Measurements from ENCODE around the gene SNAPIN. TPM values are rescaled to one million over a fixed set of nuclear protein-coding genes. Genes with fewer than 3 reads are reported as not detected.
"Not testable (repeated sequence)": the region's sequence is repeated elsewhere in the genome, so short reads cannot be mapped to it uniquely, and the experiment has no call there.

The SNAPIN gene
- total RNA-seq, 1 donor: 46.0 TPM

DNA sequence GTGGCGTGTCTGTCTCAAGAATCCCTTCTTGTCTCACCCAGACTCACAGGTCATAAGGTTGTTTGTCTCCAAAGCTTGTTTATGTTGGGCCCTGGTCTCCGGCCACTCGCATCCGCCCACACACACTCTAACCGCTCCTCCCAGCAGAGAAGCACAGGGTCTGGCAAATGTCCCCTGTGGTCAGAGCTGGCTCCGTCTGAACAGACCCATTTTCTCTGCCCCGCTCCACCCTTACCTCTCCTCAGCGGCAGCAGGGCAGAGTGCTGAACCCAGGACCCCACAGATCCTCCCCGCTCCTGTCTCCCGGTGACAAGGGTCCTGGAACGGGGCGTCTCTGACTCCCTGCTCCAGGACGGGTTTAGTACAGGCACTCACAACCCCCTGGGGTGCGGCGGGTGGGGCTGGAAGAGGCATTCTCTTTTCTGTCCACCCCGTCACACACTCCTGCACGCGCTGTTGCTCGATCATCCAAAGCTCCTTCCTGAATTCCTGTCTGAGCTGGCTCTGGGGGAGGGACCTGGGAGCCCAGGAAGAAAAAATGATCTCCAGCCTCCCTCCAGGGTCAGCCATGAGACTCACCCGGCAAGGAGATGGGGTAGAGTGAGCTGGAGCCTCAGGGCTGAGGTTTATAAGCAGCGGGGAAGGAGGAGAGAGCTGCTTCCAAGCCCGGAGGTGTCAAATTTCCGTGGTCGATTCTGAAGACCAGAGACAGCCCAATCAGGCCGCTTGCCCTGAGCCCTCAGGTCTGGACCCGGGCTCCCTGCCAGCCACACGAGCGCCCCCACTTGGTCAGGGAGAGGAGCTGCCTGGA lies 31.4 kb upstream of the SNAPIN start, which contains the start of gene S100A13:
S100A13 (minus strand) TSS at position 602 of the 811 bp plus-strand sequence. CDS start 1,033 bp downstream, outside the sequence.
- peak in 2 of 3 donors; percentile 44 to 62 for DNase-seq (ENCODE audit: low read depth in 2 of 3, low spot score in 2 of 3)

DNA sequence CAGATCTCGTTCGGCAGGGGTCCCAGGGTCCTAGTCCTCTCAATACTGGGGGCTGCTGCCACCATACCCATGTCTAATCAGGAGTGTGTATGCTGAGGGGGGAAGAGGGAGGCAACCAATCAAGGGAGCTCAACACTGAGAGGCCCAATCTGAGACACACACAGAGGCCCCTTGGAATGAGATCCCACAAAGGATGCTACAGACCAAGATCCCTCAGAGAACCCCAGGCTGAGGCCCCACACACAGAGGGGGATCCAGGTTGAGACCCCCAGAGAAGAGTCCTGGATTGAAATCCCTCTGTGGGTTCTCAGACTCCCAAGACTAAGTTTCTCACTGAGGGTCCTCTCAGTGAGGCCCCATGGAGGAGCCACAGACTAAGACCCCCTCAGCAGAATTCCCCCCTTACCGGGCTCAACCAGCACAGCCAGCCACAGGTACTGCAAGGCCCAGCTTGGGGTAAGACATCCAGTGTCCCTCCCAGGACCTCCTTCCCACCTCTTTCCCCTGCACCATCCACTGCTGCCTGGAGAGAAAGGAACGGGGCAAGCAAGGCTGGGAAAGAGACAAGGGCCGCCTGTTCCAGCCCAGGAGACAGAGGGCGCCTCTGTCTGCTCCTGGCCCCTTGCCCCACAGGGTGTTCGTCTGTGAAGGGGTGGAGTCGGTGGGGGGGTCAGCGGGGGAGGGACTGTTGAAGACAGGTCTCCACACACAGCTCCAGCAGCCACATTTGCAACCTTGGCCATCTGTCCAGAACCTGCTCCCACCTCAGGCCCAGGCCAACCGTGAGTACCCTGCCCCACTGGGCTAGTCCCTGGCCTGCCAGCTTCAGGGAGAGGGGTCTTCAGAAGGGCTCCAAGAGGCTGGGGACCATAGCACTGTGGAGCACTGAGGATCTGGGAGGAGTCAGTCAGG lies 30.5 kb upstream of the SNAPIN start, which contains the start of gene S100A1:
S100A1 (plus strand) TSS at position 720 of the 912 bp plus-strand sequence. CDS start 2,088 bp downstream, outside the sequence.
- no peak for DNase-seq (ENCODE audit: low read depth in 2 of 3, low spot score in 2 of 3)

GRCh38 chr1:153628638-153629342 lies 29.7 kb upstream of the SNAPIN start:
- DNase-seq (ENCODE audit: low read depth in 2 of 3, low spot score in 2 of 3): no peak

DNA sequence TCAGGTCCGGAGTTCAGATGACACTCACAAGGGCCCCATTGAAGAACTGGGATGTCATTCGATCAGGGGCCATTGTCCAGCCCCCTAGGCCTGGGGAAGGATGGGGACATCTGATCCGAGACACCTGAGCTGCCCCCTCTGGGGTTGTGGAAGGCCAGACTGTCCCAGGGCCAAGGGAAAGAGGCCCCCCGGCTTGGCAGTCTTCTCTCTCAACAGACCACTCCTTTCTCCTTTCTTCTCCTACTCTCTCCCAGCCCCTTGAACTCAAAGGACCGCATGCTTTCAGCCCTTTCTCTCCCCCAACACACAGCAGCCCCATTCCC lies 29.2 kb upstream of the SNAPIN start:
- DNase-seq (ENCODE audit: low read depth in 2 of 3, low spot score in 2 of 3): no peak

DNA sequence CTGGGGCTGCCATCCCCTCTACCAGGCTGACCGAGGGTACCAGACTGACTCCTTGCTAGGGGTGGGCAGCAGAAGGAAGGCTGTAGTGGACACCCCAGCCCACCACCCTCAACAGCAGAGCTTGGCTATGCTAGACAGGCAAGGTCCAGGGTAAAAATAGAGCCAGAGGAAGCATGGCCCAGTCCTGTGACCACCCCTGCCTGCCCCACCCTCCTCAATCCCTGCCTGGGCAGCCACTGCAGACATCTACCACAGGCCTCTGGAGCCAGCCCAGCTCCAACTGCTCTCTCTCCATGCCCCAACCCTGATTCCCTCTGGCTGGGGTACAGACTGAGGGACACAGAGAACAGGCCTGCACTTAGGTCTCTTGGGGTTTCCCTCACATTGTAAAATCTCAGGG lies 28.5 kb upstream of the SNAPIN start:
- no peak for DNase-seq (ENCODE audit: low read depth in 2 of 3, low spot score in 2 of 3)

- no peak for DNase-seq (ENCODE audit: low read depth in 2 of 3, low spot score in 2 of 3)
These were observed 28.1 kb upstream of the SNAPIN start for GRCh38 chr1:153630384-153630783.

GRCh38 chr1:153631047-153632022 lies 27.2 kb upstream of the SNAPIN start:
- no peak for DNase-seq (ENCODE audit: low read depth in 2 of 3, low spot score in 2 of 3)

- DNase-seq (ENCODE audit: low read depth in 2 of 3, low spot score in 2 of 3): no peak
These were observed 25.2 kb upstream of the SNAPIN start for GRCh38 chr1:153633161-153633753.

DNA sequence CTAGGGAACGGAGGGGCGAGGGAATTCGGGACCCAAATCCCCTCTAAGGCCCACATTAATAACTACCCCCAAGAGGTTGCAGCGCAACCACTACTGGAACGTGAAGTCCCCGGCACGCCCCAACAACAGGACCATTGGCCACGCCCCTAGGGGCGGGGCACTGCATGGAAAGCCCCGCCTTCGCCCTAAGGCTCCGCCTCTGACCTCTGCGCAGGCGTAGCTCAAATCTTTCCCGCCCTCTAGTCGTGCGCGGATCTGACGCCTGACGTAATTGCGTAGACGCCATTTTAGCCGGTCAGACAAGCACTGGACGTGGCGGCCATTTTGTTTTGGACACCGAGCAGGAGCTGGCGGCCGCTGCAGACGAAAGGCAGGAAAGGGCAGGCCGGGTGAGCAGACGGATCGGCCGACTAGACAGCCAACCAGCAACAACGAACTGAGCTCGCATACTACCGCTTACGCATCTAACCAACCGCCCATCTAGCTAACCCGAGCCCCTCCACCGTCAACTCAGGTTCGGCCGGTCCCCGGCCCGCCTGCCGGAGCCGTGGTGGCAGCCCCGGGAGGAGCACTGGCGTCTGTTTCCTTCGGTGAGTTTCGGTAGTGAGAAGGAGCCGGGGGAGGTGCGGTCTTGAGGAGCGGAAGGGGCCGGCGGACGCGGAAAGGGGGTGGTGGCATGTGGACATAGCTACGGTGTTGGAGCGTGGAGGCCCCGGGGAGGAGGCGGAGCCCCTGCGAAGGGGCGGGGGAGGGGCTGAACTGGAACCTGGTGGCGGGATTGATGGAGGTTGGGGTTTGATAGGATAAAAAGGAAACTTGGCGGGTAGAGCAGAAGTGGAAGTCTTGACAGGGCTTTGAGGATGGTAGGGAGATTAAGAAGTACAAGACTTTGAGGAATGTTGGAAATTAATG lies 24.5 kb upstream of the SNAPIN start, which contains the start of gene CHTOP:
CHTOP (plus strand) TSS at position 313 of the 912 bp plus-strand sequence. CDS start 2,523 bp downstream, outside the sequence.
- DNase-seq (ENCODE audit: low read depth in 2 of 3, low spot score in 2 of 3): peak; percentile 97 to 98 (median 98)

DNA sequence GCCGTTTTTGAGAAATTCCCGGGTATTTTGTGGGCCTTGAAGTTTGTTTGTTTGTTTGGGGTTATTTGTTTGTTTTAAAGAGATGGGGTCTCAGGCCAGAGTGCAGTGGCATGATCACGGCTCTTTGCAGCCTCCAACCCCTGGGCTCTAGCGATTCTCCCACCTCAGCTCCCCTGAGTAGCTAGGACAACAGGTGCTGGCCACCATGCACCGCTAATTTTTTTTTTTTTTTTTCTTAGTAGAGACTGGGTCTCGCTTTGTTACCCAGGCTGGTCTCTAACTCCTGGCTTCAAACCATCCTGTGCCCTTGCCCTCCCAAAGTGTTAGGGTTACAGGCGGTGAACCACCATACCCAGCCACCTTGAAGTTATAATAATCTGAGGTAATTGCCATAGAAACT lies 22.6 kb upstream of the SNAPIN start:
- no peak for DNase-seq (ENCODE audit: low read depth in 2 of 3, low spot score in 2 of 3)

- no peak for DNase-seq (ENCODE audit: low read depth in 2 of 3, low spot score in 2 of 3)
These were observed 22.2 kb upstream of the SNAPIN start for GRCh38 chr1:153636312-153636711.

DNA sequence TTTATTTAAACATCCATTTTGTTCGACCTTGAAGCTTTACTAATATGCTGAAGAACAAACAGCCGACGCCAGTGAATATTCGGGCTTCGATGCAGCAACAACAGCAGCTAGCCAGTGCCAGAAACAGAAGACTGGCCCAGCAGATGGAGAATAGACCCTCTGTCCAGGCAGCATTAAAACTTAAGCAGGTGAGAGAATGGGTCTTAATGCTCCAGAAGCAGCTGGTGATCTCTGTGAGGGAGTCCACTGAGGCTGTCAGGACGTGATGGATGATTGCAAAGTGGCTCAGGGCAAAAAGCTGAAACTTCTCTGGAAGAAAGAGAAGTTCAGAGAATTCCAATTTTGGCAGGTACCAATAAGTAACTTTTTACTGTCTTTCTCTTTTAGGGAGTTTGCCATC lies 20.2 kb upstream of the SNAPIN start:
- no peak for DNase-seq (ENCODE audit: low read depth in 2 of 3, low spot score in 2 of 3)

DNA sequence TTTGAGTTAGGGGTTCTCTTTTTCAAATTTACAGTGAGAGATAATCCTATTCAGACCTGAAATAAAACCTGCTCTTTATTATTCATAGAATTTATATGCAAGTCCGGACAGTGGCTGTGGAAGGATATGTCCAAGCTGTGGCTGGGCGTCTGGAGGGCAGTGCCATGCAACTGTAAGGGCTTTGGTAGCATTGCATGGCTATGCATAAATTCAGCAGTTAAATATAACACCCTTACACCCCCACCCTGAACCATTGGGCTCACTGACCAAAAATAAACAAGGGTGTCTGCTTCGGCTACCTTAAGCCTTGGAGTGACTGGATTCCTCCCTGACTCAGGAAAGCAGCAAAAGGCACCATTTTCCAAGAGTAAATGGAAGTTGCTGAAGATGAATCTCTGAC lies 19.2 kb upstream of the SNAPIN start:
- no peak for DNase-seq (ENCODE audit: low read depth in 2 of 3, low spot score in 2 of 3)

GRCh38 chr1:153640213-153640612 lies 18.3 kb upstream of the SNAPIN start:
- DNase-seq (ENCODE audit: low read depth in 2 of 3, low spot score in 2 of 3): not testable (repeated sequence)

DNA sequence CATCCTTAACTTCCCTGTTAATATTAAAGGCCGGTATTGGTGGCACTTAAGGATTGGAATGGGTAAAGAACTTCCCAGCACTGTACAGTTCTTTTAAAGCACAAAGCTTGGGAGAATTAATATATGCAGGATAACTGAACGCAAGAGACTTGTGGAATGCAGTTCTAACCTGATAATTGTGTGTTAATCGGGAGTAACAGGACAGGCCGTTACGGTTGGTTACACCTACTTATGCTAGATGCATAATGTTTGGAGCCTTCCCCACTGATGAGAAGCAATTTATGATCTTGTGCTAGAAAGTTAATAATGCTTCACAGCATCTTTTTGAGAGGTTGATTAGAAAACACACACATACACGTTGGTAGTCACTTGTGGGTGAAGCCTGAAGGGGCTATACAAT lies 17.6 kb upstream of the SNAPIN start:
- DNase-seq (ENCODE audit: low read depth in 2 of 3, low spot score in 2 of 3): no peak

- no peak for DNase-seq (ENCODE audit: low read depth in 2 of 3, low spot score in 2 of 3)
These were observed 16.3 kb upstream of the SNAPIN start for GRCh38 chr1:153642161-153642560.

GRCh38 chr1:153643100-153643499 lies 15.4 kb upstream of the SNAPIN start:
- no peak for DNase-seq (ENCODE audit: low read depth in 2 of 3, low spot score in 2 of 3)

- DNase-seq (ENCODE audit: low read depth in 2 of 3, low spot score in 2 of 3): no peak
These were observed 14.7 kb upstream of the SNAPIN start for GRCh38 chr1:153643816-153644215.
